Activated naive CD4-positive, alpha-beta T cell treated with anti-CD3 and anti-CD28 coated beads, Interleukin-2, amount 50 U/mL, for 24 hours (primary cell): Measurements from ENCODE around the gene NECTIN1.

ENCODE experiments used
- H3K27ac Mint-ChIP-seq: one replicate; pipeline ENCODE4 v1.8.0; 2021; ENCODE audit warnings: mild to moderate bottlenecking, mixed read lengths
- H3K27me3 Mint-ChIP-seq: one replicate; pipeline ENCODE4 v1.8.0; 2021; ENCODE audit warnings: mixed read lengths
- H3K36me3 Mint-ChIP-seq: one replicate; pipeline ENCODE4 v1.8.0; 2021; ENCODE audit warnings: mixed read lengths
- H3K4me1 Mint-ChIP-seq: one replicate; pipeline ENCODE4 v1.8.0; 2021; ENCODE audit warnings: mixed read lengths
- H3K4me3 Mint-ChIP-seq: one replicate; pipeline ENCODE4 v1.8.0; 2021; ENCODE audit warnings: mild to moderate bottlenecking, mixed read lengths
- H3K9me3 Mint-ChIP-seq: one replicate; pipeline ENCODE4 v1.8.0; 2021; ENCODE audit warnings: mixed read lengths

NECTIN1 gene

DNA sequence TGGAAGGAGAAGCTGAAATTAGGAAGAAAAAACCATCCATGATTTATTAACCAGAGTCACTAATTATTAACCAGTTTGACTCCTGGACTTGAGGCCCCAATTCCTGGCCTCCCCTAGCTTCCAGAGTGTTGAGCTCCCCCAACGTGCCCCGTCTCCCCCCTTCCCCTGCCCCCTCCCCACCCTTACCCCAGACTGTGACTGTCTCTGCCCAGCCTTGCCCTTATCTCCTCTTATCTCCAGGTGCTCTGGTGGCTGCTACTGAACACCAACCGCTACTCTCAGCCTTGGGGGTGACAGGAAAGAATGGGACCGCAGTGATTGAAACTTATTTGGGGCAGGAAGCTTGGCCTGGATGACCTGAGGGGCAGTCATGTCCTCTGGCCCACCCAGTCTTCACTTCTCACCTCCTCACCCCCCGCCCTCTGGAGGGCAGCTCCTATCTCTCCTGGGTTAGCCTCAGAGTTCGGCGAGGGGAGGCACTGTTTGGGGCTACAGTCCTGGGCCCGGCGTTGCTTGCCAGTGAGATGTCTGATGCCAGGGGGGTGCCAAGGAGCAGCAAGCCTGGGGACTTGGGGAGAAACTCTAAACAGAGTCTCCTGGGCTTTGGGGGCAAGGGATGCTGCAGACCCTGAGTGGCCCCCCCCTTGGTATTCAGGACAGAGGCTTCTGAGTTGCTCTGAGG, 15.5 kb downstream of the NECTIN1 start:
- H3K9me3 Mint-ChIP-seq = no peaks in the 10 kb centered on the region
- H3K4me3 Mint-ChIP-seq = no peak overlapping the region
- H3K36me3 Mint-ChIP-seq = no peaks in the 10 kb centered on the region
- H3K27me3 Mint-ChIP-seq = peaks cover 6% of the 10 kb centered on the region
- no peak overlapping the region for H3K27ac Mint-ChIP-seq
- no peaks in the 10 kb centered on the region for H3K4me1 Mint-ChIP-seq

DNA sequence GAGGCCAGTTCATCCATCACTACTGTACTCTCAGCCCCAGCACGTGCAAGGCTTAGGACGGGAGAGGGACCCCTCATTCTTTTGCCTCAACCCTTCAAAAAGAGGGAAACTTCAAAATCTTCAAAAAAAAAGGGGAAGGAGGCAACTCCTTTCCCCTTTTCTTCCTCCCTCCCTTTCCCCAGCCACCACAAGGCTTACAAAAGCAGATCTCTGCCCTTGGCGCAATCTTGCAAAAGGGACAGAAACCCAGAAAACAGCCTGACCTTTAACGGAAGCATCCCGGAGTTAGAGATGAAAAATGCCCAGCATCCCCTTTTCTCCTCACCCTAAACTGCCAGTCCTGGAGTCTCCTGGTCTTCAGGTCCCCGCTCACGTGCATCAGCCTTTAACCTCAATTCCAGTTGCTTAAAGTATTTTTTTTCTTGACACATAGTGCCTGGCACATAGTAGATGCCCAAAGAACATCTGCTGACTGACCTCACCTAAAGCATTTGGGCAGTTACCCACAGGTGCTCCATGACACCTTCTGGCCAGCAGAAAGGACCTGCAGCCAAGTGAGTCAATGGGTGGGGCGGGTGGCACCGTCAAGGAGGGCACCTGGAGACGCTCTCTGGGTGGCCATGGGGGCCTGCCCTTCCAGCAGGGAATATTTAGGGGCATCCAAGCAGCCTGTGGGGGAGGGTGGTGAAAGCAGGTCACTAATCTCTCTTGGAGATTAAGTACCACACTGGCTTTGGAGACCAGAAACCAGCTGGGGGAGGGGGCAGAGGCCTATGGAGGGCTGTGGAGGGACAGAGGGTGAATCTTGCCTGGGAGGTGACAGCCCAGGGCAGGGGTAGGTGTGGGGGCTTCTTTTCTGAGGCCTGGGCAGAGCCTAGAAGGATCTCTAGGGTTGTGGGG, 16.3 kb downstream of the NECTIN1 start:
- H3K27ac Mint-ChIP-seq = no peak overlapping the region
- H3K36me3 Mint-ChIP-seq = no peaks in the 10 kb centered on the region
- H3K27me3 Mint-ChIP-seq = peaks cover 11% of the 10 kb centered on the region
- H3K4me3 Mint-ChIP-seq = no peak overlapping the region
- H3K9me3 Mint-ChIP-seq = no peaks in the 10 kb centered on the region
- no peaks in the 10 kb centered on the region for H3K4me1 Mint-ChIP-seq

DNA sequence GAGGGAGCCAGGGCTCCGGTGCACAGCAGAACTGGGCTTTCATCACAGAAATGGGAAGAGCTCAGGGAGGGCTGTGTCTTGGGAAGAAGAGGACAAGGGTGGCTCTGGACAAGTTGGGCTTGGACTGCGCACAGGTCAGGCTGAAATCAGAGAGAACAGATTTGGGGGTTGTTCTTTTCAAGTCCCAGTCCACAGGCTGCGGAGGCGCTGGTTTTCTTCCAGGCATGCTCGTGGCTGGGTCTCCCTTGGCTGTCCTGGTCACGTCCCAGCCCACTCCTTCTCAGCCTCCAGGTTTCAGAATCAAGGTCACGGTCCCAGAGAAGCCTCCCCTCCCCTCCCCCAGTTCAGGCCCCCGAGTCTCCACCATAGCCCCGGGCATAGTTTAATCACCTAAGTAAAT, 17.0 kb downstream of the NECTIN1 start:
- Mint-ChIP-seq H3K27ac (no peak overlapping the region), H3K36me3 (no peaks in the 10 kb centered on the region), H3K4me3 (no peak overlapping the region), H3K27me3 (peaks cover 11% of the 10 kb centered on the region), H3K9me3 (no peaks in the 10 kb centered on the region), H3K4me1 (no peaks in the 10 kb centered on the region)

DNA sequence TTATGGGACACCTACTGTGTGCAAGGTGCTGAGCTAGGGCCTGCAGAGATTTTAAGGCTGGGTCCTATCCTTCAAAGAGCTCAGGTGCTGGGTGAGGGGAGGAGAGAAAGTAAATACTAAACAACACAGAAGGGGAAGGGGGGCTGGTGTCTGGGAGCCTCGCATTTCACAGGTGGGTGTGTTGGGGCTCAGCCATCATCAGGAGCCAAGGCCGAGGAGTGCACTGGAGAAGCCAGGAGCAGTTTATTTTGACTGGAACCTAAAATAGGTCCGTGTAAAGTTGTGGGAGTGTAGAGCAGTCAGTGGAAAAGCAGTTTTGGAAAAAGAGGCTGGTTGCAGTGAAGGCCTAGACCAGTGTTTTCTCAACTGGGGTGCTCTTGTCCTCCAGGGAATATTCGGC, 17.5 kb downstream of the NECTIN1 start:
- Mint-ChIP-seq H3K4me1 (no peaks in the 10 kb centered on the region), H3K36me3 (no peaks in the 10 kb centered on the region), H3K4me3 (no peak overlapping the region), H3K27me3 (peaks cover 11% of the 10 kb centered on the region), H3K27ac (no peak overlapping the region), H3K9me3 (no peaks in the 10 kb centered on the region)

DNA sequence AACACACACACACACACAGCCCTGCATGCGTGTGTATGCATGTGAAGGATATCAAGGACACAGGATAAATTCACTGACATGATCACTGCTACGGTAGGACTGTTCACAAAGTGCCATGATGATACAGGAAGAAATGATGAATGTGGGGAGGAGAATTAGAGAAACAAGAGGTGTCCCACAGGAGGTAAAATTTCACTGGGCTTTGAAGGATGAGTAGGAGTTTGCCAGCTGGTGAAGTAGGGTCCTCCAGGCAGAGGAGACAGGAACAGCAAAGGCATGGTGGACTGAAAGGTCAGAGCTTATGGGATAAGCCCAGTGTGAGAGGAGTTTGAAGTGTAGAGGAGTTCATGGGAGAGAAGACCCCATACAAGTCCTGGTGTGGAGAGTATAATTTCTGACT, 18.6 kb downstream of the NECTIN1 start:
- no peaks in the 10 kb centered on the region for H3K4me1 Mint-ChIP-seq
- no peak overlapping the region for H3K4me3 Mint-ChIP-seq
- H3K27me3 Mint-ChIP-seq = peaks cover 11% of the 10 kb centered on the region
- H3K27ac Mint-ChIP-seq = no peak overlapping the region
- no peaks in the 10 kb centered on the region for H3K9me3 Mint-ChIP-seq
- no peaks in the 10 kb centered on the region for H3K36me3 Mint-ChIP-seq

DNA sequence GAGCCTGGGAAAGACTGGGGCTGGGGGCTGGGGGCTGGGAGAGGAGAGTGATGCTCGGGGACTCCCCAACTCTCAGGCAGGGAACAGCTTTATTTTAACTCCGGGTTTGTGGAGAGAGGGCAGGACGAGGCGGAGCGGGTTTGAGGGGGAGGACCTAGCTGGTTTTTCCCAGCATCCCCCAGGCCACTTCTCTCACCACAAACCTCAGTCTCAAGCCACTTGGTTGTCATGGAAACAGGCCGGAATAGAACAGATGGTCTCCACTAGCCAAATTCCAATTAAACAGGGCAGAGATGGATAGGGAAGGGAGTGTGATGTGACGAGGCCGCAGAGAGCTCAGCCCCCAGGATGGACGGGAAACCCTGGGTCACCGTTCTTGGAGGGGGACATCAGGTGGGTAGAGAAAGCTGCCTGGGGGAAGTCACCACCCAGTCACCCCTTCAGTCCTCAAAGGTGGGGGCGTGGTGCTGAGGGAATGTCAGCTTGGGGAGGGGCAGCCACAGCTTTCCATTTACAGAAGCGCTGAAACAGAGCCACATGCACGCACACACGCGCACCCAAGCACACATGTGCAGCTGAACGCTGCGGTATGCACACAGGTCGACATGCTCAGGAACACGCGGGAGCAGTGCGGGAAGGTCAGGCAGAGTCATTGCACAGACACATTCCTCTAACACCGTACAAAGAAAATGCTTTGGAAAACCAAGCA, 19.2 kb downstream of the NECTIN1 start:
- Mint-ChIP-seq H3K36me3 (no peaks in the 10 kb centered on the region), H3K4me1 (no peaks in the 10 kb centered on the region), H3K27ac (no peak overlapping the region), H3K9me3 (no peaks in the 10 kb centered on the region), H3K4me3 (no peak overlapping the region), H3K27me3 (peaks cover 11% of the 10 kb centered on the region)

DNA sequence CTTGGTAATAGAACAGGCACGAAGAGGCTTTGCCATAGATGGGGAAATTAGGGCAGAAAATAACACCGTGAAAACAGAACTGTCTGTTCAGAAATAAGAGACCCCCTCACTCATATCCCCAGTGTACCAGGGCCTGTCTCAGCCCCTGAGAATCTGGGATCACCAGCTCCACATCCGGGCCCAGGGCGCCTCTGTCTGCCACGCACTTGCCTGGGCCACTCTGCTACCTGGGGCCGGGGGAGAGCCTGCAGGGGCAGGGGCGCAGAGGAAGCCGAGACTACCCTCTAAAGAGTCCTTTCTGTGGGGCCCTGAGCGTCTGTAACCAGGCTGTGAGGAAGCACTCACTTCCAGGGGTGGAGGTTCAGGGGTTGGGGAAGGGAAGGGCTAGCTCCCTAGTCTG, 19.8 kb downstream of the NECTIN1 start:
- Mint-ChIP-seq H3K27me3 (peaks cover 11% of the 10 kb centered on the region), H3K4me3 (no peak overlapping the region), H3K27ac (no peak overlapping the region), H3K4me1 (no peaks in the 10 kb centered on the region), H3K36me3 (no peaks in the 10 kb centered on the region), H3K9me3 (no peaks in the 10 kb centered on the region)

DNA sequence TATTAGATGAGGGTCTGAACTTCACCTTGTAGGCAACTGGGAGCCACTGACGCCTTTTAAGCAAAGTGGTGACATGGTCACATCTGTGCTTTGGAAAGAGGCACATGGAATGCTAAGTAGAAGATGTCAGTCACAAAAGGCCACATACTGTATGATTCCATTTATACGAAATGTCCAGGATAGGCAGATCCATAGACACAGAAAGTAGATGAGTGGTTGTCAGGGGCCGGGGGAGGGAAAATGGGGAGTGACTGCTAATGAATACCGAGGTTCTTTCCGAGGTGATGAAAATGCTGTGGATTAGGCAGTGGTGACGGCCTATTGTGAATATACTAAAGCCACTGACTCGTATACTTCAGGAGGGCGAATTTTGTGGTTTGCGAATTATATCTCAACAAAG, 20.6 kb downstream of the NECTIN1 start:
- Mint-ChIP-seq H3K4me3 (no peak overlapping the region), H3K27me3 (peaks cover 11% of the 10 kb centered on the region), H3K36me3 (no peaks in the 10 kb centered on the region), H3K27ac (no peak overlapping the region), H3K4me1 (no peaks in the 10 kb centered on the region), H3K9me3 (no peaks in the 10 kb centered on the region)

DNA sequence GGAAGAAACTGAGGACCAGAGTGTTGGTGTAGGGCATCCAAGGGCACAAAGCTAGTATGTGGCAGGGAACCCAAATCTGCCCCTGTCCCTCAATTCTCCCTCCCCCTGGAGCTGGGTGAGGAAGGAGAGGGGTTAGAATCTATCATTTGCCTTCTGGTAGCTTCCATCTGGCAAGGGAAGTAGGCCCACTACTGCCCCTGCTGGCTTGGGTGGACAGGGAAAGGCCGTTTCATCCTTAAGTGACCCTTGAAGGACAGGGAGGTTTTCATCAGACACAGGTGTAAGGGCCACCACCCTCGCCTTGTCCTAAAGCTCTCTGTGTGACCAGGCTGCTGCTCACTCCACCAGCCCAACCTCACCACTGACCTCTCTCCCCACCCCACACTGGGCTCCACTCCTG, 22.1 kb downstream of the NECTIN1 start:
- Mint-ChIP-seq H3K4me1 (no peaks in the 10 kb centered on the region), H3K36me3 (no peaks in the 10 kb centered on the region), H3K4me3 (no peak overlapping the region), H3K27ac (no peak overlapping the region), H3K9me3 (no peaks in the 10 kb centered on the region), H3K27me3 (peaks cover 11% of the 10 kb centered on the region)

DNA sequence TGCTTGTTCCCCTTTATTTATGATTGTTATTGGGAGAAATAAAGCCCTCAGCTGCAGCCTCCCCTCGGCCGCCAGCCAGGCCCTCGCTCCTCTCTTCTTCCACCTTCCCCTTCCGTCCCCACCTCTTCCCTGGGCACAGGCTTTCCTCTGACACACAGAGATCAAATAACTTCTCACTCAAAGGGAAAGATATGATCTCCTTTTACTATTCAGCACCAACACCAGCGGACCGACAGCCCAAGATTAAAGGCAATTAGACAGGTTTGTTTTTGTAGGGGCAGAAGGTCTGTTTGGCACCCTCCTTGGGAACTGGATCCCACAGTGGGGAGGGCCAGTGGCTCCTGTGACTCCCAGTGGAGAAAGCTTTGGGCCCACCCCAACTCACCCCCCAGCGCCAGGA, 23.0 kb downstream of the NECTIN1 start:
- H3K36me3 Mint-ChIP-seq = no peaks in the 10 kb centered on the region
- no peak overlapping the region for H3K27ac Mint-ChIP-seq
- H3K27me3 Mint-ChIP-seq = peaks cover 10% of the 10 kb centered on the region
- no peak overlapping the region for H3K4me3 Mint-ChIP-seq
- no peaks in the 10 kb centered on the region for H3K9me3 Mint-ChIP-seq
- no peaks in the 10 kb centered on the region for H3K4me1 Mint-ChIP-seq

DNA sequence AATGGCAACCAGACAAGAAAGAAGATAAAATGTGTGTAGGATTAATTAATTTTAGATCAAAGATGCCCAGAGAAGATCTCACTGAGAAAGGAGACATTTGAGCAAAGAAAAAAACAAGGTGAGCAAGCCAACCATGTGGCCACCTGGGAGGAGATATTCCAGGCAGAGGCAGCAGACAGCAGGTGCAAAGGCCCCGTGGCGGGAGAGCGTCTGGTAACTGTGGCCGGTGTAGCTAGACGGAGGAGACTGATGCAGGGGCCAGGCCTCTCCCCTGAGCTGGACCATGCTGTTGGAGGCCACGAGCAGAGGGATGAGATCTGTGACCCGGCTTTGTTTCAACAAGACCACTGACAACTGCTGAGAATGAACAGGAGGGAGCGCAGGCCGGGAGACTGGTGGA, 23.6 kb downstream of the NECTIN1 start:
- Mint-ChIP-seq H3K36me3 (no peaks in the 10 kb centered on the region), H3K9me3 (no peaks in the 10 kb centered on the region), H3K4me3 (no peak overlapping the region), H3K27ac (no peak overlapping the region), H3K4me1 (no peaks in the 10 kb centered on the region), H3K27me3 (peaks cover 7% of the 10 kb centered on the region)

DNA sequence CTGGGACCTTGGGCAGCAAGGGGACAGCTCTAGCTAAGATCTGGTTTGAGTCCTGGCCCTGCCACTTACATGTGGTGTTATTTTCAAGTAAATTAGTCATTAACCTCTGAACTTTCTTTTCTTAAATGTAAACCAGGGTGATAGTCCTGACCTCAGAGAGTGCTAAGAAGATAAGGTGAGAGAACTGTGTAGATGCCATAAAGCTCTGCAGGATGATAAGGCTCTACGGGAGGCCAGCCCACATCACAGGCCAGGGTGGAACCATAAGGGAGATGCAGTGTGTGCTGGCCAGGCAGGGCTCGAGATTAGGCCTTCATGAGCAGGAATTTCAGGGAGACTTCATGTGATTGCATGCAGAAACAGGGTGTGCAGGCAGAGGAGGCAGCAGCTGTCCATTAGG, 24.2 kb downstream of the NECTIN1 start:
- Mint-ChIP-seq H3K27ac (no peak overlapping the region), H3K4me1 (no peaks in the 10 kb centered on the region), H3K27me3 (peaks cover 7% of the 10 kb centered on the region), H3K9me3 (no peaks in the 10 kb centered on the region), H3K4me3 (no peak overlapping the region), H3K36me3 (no peaks in the 10 kb centered on the region)

DNA sequence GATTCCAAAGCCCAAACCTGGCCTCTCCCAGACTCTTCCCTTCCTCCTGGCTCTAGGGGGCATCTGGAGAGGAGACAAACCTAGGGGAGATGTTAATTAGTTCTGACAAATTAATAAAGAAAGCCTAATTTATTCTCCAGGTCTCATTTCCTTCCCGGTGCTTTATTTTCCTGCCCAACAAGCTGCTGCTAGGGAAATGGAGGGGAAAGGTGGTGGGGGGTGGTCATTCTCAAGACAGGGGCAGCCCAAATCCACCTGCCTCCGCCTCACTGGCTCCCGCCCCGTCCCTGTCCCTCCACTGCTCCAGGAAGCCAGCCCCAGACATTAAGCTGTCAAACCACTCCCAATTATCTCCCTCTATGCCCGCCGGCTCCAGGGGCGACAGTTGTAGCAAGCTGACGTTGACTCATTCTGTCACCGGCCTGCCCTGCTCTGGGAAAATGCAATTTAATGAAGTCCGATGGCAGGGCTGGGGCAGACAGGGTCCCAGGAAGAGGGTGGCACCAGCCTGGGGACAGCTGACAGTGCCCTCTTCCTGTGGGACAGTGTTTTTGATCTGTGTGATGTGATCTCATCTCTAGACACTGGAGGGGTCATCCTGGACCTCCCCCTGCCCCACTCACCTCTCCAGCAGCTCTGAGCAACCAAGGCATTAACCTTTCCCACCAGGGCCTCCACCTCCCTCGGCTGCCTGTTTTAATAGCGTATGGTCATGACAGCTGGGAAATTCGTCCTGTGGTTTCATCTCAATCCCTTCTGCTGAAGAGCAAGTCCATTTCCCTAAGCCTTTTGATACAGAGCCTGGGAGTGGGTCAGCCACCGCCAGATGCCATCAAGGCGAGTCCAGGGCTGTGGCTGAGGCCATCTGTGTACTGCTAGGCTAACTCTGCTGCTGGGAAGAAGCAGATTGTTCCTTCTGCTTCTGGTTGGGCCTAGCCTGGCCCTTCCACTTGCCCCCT, 27.1 kb downstream of the NECTIN1 start:
- Mint-ChIP-seq H3K27me3 (no peaks in the 10 kb centered on the region), H3K4me3 (no peak overlapping the region), H3K9me3 (no peaks in the 10 kb centered on the region), H3K36me3 (no peaks in the 10 kb centered on the region), H3K4me1 (no peaks in the 10 kb centered on the region), H3K27ac (no peak overlapping the region)

DNA sequence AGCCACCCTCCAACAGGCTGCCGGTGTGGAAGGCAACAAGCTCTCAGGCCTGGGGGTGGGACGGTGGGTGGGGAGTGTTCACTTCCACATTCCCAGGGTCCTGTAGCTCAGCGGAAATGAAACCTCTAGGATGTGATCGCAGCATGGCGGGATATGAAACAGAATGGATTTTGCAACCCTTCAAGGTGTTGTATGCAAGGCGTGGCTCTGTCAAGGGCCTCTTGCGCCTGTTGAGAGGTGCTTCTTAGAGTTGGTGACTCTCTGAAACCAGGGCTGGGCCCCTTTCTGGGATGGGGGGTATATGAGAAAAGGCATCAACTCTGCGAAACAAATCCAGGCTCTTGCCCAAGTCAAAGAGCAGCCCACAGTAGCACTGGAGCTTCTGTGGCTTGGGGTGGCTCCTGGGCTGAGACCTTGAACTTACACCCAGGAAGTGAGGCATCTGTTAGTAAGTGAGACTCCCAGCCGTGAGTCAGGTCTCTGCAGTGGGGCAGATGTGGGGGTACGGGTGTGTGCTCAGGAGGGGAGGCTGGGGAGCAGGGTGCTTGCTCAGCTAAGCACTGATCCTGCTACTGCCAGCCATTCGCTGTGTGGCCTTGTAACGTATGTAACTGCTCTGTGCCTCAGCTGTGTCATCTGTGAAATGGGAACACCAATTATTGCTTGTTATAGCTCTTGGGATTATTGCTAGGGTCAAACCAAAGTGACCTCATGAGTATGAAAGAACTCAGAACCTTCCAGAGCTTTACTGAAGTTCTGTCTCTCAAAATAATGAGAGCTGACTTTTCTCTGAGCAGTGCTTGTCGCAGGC, 28.3 kb downstream of the NECTIN1 start:
- H3K4me3 Mint-ChIP-seq = no peak overlapping the region
- no peak overlapping the region for H3K27ac Mint-ChIP-seq
- no peaks in the 10 kb centered on the region for H3K9me3 Mint-ChIP-seq
- no peaks in the 10 kb centered on the region for H3K27me3 Mint-ChIP-seq
- no peaks in the 10 kb centered on the region for H3K36me3 Mint-ChIP-seq
- no peaks in the 10 kb centered on the region for H3K4me1 Mint-ChIP-seq
